IMR-90 (cell line): ENCODE measurements around the gene ZSWIM3. TPM values are rescaled to one million over a fixed set of nuclear protein-coding genes. Genes with fewer than 3 reads are reported as not detected.

Experiments used
- ATAC-seq: fragments of 200-7000 bp; cut with Tn5 transposase; 2 replicates; pipeline ENCODE4 v1.9.1; 2020; ENCODE audit warnings: low read depth, mild to moderate bottlenecking, moderate library complexity
- BruUV-seq: library from RNA; stranded (reverse); fragments of 400-500 nt; replicated peaks from 2 replicates; lab custom pipeline; 2021; lab: Mats Ljungman, UMichigan
- CTCF ChIA-PET: fragments of 300-600 bp; formaldehyde crosslinking; extraction: SDS; loops from one replicate; lab custom pipeline; 2021; ENCODE audit warnings: antibody characterized with exemption; lab: Yijun Ruan, JAX
- POLR2A ChIA-PET: fragments of 300-600 bp; sonication (Branson Sonifier 250); formaldehyde crosslinking; loops from one replicate; lab custom pipeline; 2022; ENCODE audit warnings: antibody characterized with exemption; ENCODE audit not compliant: unreplicated experiment; lab: Charles Lee
- DNase-seq: peaks from one replicate; pipeline ENCODE4 v3.0.0; 2013
- H2AFZ ChIP-seq: replicated peaks from 2 replicates; pipeline ENCODE3; 2013; ENCODE audit warnings: low read length, mild to moderate bottlenecking; ENCODE audit not compliant: poor library complexity
- H2AK5ac ChIP-seq: 2 replicates; pipeline ENCODE4 v1.6.1; 2013; ENCODE audit warnings: low read depth, low read length, inconsistent platforms
- H2AK9ac ChIP-seq: replicated peaks from 2 replicates; pipeline ENCODE3; 2013; ENCODE audit warnings: mild to moderate bottlenecking, low read depth, low read length, moderate library complexity; ENCODE audit not compliant: poor library complexity
- H2BK120ac ChIP-seq: 2 replicates; pipeline ENCODE4 v1.6.1; 2013; ENCODE audit warnings: low read depth, low read length, inconsistent platforms
- H2BK15ac ChIP-seq: 3 replicates; pipeline ENCODE4 v1.6.1; 2013; ENCODE audit warnings: low read depth, low read length, inconsistent platforms
- H2BK20ac ChIP-seq: 2 replicates; pipeline ENCODE4 v1.6.1; 2013; ENCODE audit warnings: low read depth, mild to moderate bottlenecking, inconsistent platforms, low read length, moderate library complexity
- H2BK5ac ChIP-seq: 2 replicates; pipeline ENCODE4 v1.6.1; 2013; ENCODE audit warnings: mild to moderate bottlenecking, low read depth, low read length, inconsistent platforms; ENCODE audit not compliant: poor library complexity, severe bottlenecking
- H3K14ac ChIP-seq: replicated peaks from 2 replicates; pipeline ENCODE4 v1.6.1; 2013; ENCODE audit warnings: low read depth, low read length, inconsistent platforms
- H3K18ac ChIP-seq: 2 replicates; pipeline ENCODE4 v1.6.1; 2013; ENCODE audit warnings: low read depth, low read length, control low read depth
- H3K23ac ChIP-seq: 2 replicates; pipeline ENCODE4 v1.6.1; 2013; ENCODE audit warnings: low read depth, low read length, inconsistent platforms
- H3K27ac ChIP-seq: 2 replicates; pipeline ENCODE4 v1.5.1; 2013; ENCODE audit warnings: mild to moderate bottlenecking, control low read depth, low read length; ENCODE audit not compliant: insufficient read depth
- H3K27me3 ChIP-seq: 2 replicates; pipeline ENCODE4 v1.6.1; 2013; ENCODE audit warnings: low read length; ENCODE audit not compliant: control insufficient read depth, insufficient read depth
- H3K36me3 ChIP-seq: 2 replicates; pipeline ENCODE4 v1.6.1; 2013; ENCODE audit warnings: low read length, mixed read lengths; ENCODE audit not compliant: control insufficient read depth, insufficient read depth
- H3K4ac ChIP-seq: 2 replicates; pipeline ENCODE4 v1.6.1; 2013; ENCODE audit warnings: low read depth, low read length, inconsistent platforms
- H3K4me1 ChIP-seq: 2 replicates; pipeline ENCODE4 v1.6.1; 2013; ENCODE audit warnings: low read length, mixed read lengths; ENCODE audit not compliant: control insufficient read depth, insufficient read depth
- H3K4me2 ChIP-seq: 2 replicates; pipeline ENCODE4 v1.6.1; 2013; ENCODE audit warnings: low read depth, mild to moderate bottlenecking, control low read depth, low read length, moderate library complexity
- H3K4me3 ChIP-seq: 2 replicates; pipeline ENCODE4 v1.5.1; 2013; ENCODE audit warnings: low read depth, mild to moderate bottlenecking, control low read depth, low read length, moderate library complexity; ENCODE audit not compliant: insufficient read depth
- H3K56ac ChIP-seq: 2 replicates; pipeline ENCODE4 v1.6.1; 2013; ENCODE audit warnings: low read length, inconsistent platforms; ENCODE audit not compliant: insufficient read depth; ENCODE audit errors: extremely low read depth
- H3K79me1 ChIP-seq, 2 experiments: 2 replicates each; pipeline ENCODE4 v1.6.1; 2013; ENCODE audit warnings: low read length in 2 of 2, inconsistent platforms in 1 of 2, low read depth in 1 of 2
- H3K9ac ChIP-seq: 2 replicates; pipeline ENCODE4 v1.6.1; 2013; ENCODE audit warnings: low read depth, low read length, control low read depth
- H3K9me1 ChIP-seq: 2 replicates; pipeline ENCODE4 v1.6.1; 2013; ENCODE audit warnings: low read length, inconsistent platforms; ENCODE audit not compliant: insufficient read depth
- H3K9me3 ChIP-seq: 2 replicates; pipeline ENCODE4 v1.6.1; 2013; ENCODE audit warnings: low read length; ENCODE audit not compliant: control insufficient read depth, insufficient read depth
- H4K20me1 ChIP-seq: 2 replicates; pipeline ENCODE4 v1.6.1; 2013; ENCODE audit warnings: low read length, inconsistent platforms; ENCODE audit not compliant: insufficient read depth
- H4K5ac ChIP-seq: 2 replicates; pipeline ENCODE4 v1.6.1; 2013; ENCODE audit warnings: mild to moderate bottlenecking, low read depth, low read length, control low read depth
- H4K8ac ChIP-seq, 2 experiments: 2 replicates each; pipeline ENCODE4 v1.6.1; 2013; ENCODE audit warnings: low read depth in 2 of 2, low read length in 2 of 2, control low read depth in 1 of 2, inconsistent platforms in 1 of 2
- H4K91ac ChIP-seq: 2 replicates; pipeline ENCODE4 v1.6.1; 2013; ENCODE audit warnings: low read depth, low read length, inconsistent platforms; ENCODE audit not compliant: insufficient read depth
- BHLHE40 ChIP-seq: fragments of 150-350 bp; IDR thresholded peaks from 2 replicates; pipeline ENCODE4 v1.6.1; 2016; ENCODE audit warnings: mild to moderate bottlenecking, low read depth, low read length
- CEBPB ChIP-seq: IDR thresholded peaks from 2 replicates; pipeline ENCODE4 v1.6.1; 2012; ENCODE audit warnings: low read depth, low read length, improper control_type of control experiment
- FOS ChIP-seq: fragments of 150-350 bp; IDR thresholded peaks from 2 replicates; pipeline ENCODE4 v1.6.1; 2016; ENCODE audit warnings: low read depth, low read length
- MAZ ChIP-seq: IDR thresholded peaks from 2 replicates; pipeline ENCODE4 v1.6.1; 2012; ENCODE audit warnings: low read depth, mild to moderate bottlenecking, low read length, improper control_type of control experiment, moderate library complexity, borderline replicate concordance
- MXI1 ChIP-seq: IDR thresholded peaks from 2 replicates; pipeline ENCODE4 v1.6.1; 2012; ENCODE audit warnings: low read depth, mild to moderate bottlenecking, low read length, moderate library complexity, borderline replicate concordance
- NFE2L2 ChIP-seq: fragments of 150-350 bp; IDR thresholded peaks from 2 replicates; pipeline ENCODE4 v1.6.1; 2016; ENCODE audit warnings: low read depth, mild to moderate bottlenecking, low read length
- RAD21 ChIP-seq: IDR thresholded peaks from 2 replicates; pipeline ENCODE4 v1.6.1; 2012; ENCODE audit warnings: low read length, improper control_type of control experiment
- RCOR1 ChIP-seq: IDR thresholded peaks from 2 replicates; pipeline ENCODE4 v1.6.1; 2012; ENCODE audit warnings: mild to moderate bottlenecking, low read length, improper control_type of control experiment; ENCODE audit not compliant: insufficient replicate concordance
- RFX5 ChIP-seq: IDR thresholded peaks from 2 replicates; pipeline ENCODE4 v1.8.0; 2012; ENCODE audit warnings: low read depth, mild to moderate bottlenecking, low read length, moderate library complexity
- USF2 ChIP-seq: fragments of 150-350 bp; IDR thresholded peaks from 2 replicates; pipeline ENCODE4 v1.6.1; 2017; ENCODE audit warnings: mild to moderate bottlenecking, antibody characterized with exemption, low read length, low read depth
- WGBS, 2 experiments: methylation state at CpG; one replicate each; pipeline versions ENCODE4 v1.1.5 to v1.1.7; 2013; ENCODE audit warnings: missing lambda C conversion rate in 2 of 2; ENCODE audit not compliant: insufficient read length in 1 of 2; ENCODE audit errors: extremely low coverage in 2 of 2; 5-methylcytosine and 5-hydroxymethylcytosine counted together
- dilution Hi-C: fragments of 300-500 bp; cut with HindIII; formaldehyde crosslinking; loops from one replicate; pipeline ENCODE4 v1.14.3; 2018; ENCODE audit warnings: low sequenced_read_pairs; ENCODE audit not compliant: unreplicated experiment
- in situ Hi-C: fragments of 300-500 bp; cut with MboI; formaldehyde crosslinking; loops from 3 replicates; pipeline ENCODE4 v1.14.3; 2019; ENCODE audit warnings: low sequenced_read_pairs, inconsistent platforms, mixed read lengths
- intact Hi-C: fragments of 100-400 bp; cut with micrococcal nuclease; formaldehyde crosslinking; loops from 2 replicates; pipeline ENCODE4 v1.10.0; 2022
- polyA plus RNA-seq, 3 experiments: library from polyadenylated mRNA; depleted of rRNA; stranded (reverse); fragments of >200 nt; gene quantifications; 2 replicates each; pipeline ENCODE4 v1.2.3, GENCODE V29; 2012; ENCODE audit warnings: low replicate concordance in 1 of 3
- total RNA-seq: library from RNA; depleted of rRNA; stranded (reverse); fragments of >200 nt; gene quantifications from 2 replicates; pipeline ENCODE4 v1.2.3, GENCODE V29; 2012
- TF ChIP-seq, protein P1 (sequence below): fragments of 150-350 bp; IDR thresholded peaks from 2 replicates; pipeline ENCODE4 v1.6.1; 2016; ENCODE audit warnings: low read depth, mild to moderate bottlenecking, low read length, moderate library complexity, borderline replicate concordance
- TF ChIP-seq, protein P2 (sequence below): conservative IDR thresholded peaks from 2 replicates; pipeline ENCODE4 v1.5.1; 2012; ENCODE audit warnings: mild to moderate bottlenecking, low read depth, low read length, improper control_type of control experiment

Gene ZSWIM3
- total and polyA plus RNA-seq, 2 of the 4 experiments (the other 2 are of a cell fraction): 3.3 to 8.6 TPM

DNA sequence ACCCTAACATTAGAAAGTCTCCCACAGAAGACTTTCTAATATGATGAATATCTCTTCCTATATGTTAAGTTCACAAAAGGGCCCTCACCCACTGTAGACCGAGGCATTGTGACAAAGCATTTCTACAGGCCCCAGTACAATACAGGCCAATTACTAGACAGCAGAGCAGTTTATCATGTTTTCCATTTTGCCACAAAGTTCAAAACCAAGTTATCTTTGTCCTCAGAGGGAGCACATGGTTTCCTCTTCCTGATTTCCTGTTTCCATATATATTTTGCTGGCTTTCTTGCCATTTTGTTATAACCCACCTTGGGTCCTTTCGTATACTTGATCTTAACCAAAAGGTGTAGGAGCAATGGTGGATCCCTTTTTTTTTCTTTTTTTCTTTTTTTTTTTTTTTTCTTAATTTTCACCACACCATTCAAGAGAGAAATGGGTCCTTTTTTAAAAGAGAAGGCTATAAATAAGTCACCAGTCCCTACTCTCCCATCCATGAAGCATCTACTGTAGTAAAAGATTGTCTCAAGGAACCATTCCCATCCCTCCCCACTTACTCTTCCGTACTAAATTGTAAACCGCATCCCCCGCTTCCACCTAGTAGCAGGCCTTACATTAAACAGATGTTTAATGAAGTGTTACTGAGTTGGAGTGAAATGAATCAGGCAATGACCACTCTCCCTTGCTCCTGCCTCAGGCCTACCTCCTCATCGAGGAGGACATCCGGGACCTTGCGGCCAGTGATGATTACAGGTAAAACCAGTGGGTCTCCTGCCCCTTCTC lies 47.0 kb upstream of the ZSWIM3 start:
- in situ Hi-C loops (no loop called here), intact Hi-C loops (no loop called here), dilution Hi-C loops (no loop called here)
- H2BK120ac ChIP-seq: no peak overlapping the region
- H3K14ac ChIP-seq: no peak overlapping the region
- H2AFZ ChIP-seq: no peak overlapping the region
- no peak overlapping the region for H3K9ac ChIP-seq
- H4K91ac ChIP-seq: no peak overlapping the region
- H3K36me3 ChIP-seq: peaks cover 30% of the 10 kb centered on the region
- peaks cover 2% of the 10 kb centered on the region; the same call in 1 of the 2 replicates for H3K9me1 ChIP-seq
- H4K8ac ChIP-seq: no peak overlapping the region
- CTCF ChIA-PET: no interaction called here
- no peak overlapping the region for H3K18ac ChIP-seq
- peaks cover under 1% of the 10 kb centered on the region; the same call in 1 of the 2 replicates for H4K20me1 ChIP-seq
- H2AK5ac ChIP-seq: no peak overlapping the region
- H2AK9ac ChIP-seq: no peak overlapping the region
- ATAC-seq (no peak), DNase-seq (no peak)
- peaks cover 16 to 25% of the 10 kb centered on the region in 2 experiments for H3K79me1 ChIP-seq
- H3K56ac ChIP-seq: no peak overlapping the region
- H3K9me3 ChIP-seq: no peaks in the 10 kb centered on the region
- BruUV-seq: no TSS peak
- no peak overlapping the region for H2BK5ac ChIP-seq
- no peak overlapping the region for H3K23ac ChIP-seq
- no peak overlapping the region for H4K5ac ChIP-seq
- H2BK20ac ChIP-seq: no peak overlapping the region
- no peak overlapping the region for H3K4me2 ChIP-seq
- POLR2A ChIA-PET: no interaction called here
- H3K27ac ChIP-seq: no peak overlapping the region
- WGBS, 2 experiments: no CpG with 5 or more reads among the region's 8 CpGs
- H3K4me3 ChIP-seq: no peak overlapping the region
- H3K27me3 ChIP-seq: no peaks in the 10 kb centered on the region
- no peak for TF ChIP-seq BHLHE40
- TF ChIP-seq RAD21: no peak
- TF ChIP-seq, protein P1, sequence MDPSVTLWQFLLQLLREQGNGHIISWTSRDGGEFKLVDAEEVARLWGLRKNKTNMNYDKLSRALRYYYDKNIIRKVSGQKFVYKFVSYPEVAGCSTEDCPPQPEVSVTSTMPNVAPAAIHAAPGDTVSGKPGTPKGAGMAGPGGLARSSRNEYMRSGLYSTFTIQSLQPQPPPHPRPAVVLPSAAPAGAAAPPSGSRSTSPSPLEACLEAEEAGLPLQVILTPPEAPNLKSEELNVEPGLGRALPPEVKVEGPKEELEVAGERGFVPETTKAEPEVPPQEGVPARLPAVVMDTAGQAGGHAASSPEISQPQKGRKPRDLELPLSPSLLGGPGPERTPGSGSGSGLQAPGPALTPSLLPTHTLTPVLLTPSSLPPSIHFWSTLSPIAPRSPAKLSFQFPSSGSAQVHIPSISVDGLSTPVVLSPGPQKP: no peak
- TF ChIP-seq, protein P2, sequence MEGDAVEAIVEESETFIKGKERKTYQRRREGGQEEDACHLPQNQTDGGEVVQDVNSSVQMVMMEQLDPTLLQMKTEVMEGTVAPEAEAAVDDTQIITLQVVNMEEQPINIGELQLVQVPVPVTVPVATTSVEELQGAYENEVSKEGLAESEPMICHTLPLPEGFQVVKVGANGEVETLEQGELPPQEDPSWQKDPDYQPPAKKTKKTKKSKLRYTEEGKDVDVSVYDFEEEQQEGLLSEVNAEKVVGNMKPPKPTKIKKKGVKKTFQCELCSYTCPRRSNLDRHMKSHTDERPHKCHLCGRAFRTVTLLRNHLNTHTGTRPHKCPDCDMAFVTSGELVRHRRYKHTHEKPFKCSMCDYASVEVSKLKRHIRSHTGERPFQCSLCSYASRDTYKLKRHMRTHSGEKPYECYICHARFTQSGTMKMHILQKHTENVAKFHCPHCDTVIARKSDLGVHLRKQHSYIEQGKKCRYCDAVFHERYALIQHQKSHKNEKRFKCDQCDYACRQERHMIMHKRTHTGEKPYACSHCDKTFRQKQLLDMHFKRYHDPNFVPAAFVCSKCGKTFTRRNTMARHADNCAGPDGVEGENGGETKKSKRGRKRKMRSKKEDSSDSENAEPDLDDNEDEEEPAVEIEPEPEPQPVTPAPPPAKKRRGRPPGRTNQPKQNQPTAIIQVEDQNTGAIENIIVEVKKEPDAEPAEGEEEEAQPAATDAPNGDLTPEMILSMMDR: no peak
- no peak for TF ChIP-seq MAZ
- no peak for TF ChIP-seq CEBPB
- no peak for TF ChIP-seq USF2
- no peak for TF ChIP-seq MXI1
- TF ChIP-seq RFX5: no peak
- TF ChIP-seq NFE2L2: no peak
- TF ChIP-seq FOS: no peak
- TF ChIP-seq RCOR1: no peak
- no peak overlapping the region for H2BK15ac ChIP-seq
- H3K4ac ChIP-seq: no peak overlapping the region
- H3K4me1 ChIP-seq: peaks cover 8% of the 10 kb centered on the region
